ENCODE measurements around the gene PPP1CC.
"Not testable (repeated sequence)": the region's sequence is repeated elsewhere in the genome, so short reads cannot be mapped to it uniquely, and the experiment has no call there.

PPP1CC gene

DNA sequence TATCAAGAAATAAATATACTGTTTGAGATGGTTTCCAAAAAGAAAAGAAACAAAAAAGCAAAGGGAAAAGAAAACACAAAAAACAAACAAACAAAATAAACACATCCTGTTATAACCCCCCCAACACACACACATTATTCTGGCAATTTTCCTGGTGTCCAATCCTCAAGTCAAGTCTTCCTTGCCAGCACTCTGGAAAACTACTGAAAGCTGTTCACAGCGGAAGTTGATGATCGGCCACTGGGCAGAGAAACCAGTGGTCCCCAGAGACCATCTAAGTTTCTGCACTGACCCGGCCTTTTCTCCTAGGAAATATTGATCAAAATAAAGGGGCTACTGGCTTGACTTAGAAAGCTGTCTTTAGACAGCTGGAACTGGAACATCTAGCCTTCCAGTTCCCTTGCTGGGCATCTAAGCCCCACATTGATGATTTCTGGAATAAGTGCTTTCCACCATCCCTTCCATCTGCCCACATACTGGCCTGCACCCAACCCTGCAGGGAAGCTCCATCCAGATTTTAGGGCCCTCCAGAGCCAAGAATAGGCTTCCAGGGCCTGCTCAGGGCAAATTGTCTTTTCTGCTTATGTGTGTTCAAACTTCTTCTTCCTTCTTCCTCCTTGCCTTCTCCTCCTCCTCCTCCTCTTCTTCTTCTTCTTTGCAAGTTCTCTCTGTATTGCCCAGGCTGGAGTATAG, 11.6 kb upstream of the PPP1CC start:
- no peak for DNase-seq (ENCODE audit: low read depth)

DNA sequence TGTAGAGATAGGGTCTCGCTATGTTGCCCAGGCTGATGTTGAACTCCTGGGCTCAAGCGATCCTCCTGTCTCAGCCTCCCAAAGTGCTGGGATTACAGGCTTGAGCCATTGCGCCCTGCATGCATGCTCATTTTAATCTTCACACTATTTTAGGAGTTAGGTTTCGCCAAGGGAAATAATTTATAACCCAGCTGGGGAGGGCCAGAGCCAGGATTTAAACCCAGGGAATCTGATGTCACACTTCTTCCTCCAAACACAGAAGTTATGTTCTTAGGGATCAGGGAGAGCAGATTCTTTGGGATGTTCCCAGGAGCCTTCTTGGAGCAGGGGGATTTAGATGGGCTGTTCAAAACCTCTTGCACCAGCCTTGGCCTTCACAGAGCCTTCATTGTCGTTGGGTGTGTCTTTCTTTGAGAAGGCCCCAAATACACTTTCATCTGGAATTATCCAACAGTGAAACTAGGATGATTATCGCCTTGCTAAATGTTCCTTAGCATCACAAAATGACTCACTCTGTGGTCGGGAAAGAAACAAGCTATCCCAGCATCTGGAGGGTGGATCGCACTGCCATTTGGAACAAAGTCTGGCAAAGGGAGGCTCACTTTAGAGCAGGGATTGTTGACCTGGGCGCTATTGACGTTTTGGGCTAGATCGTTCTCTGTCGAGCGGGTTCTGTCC, 8.2 kb upstream of the PPP1CC start:
- no peak for DNase-seq (ENCODE audit: low read depth)

DNA sequence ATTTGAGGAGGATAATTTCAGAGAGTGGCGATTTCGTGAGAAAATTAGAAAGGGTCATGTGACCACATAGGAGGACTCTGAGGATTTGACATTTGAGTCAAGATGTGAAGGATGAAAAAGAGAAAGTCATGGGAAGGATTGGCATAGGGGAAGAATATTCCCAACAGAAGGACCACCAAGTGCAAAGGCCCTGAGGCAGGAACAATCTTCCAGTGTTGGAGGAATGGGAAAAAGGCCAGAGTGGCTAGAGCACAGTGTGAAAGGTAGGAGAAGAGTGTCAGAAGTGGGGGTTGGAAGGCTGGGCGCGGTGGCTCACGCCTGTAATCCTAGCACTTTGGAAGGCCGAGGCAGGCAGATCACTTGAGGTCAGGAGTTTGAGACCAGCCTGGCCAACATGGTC, 3.9 kb upstream of the PPP1CC start:
- no peak for DNase-seq (ENCODE audit: low read depth)

DNA sequence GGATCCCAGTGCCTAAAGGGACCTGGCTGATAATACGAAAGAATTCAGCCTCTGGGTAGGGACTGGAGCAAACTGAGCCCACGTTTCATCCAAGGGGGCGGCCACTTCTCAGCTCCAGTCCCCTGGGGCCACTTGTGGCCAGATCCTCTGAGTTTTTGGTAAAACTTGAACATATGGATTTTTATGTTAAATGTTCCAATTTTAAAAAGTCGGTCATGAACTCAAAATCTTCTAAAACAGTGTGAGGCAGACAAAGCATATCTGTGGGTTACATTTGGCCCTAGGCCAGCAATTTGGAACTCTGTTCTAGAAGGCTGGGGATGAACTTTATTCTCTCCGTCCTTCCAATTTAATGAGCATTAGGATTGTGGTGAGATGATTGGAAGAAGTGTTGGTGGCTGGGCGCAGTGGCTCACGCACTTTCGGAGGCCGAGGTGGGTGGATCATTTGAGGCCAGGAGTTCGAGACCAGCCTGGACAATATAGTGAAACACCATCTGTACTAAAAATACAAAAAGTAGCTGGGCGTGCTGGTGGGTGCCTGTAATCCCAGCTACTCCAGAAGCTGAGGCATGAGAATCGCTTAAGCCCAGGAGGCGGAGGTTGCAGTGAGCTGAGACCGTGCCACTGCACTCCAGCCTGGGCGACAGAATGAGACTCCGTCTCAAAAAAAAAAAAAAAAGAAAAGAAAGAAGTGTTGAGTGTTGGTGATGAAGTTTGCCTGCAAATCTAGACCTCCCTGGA, 3.0 kb upstream of the PPP1CC start:
- no peak for DNase-seq (ENCODE audit: low read depth)

DNA sequence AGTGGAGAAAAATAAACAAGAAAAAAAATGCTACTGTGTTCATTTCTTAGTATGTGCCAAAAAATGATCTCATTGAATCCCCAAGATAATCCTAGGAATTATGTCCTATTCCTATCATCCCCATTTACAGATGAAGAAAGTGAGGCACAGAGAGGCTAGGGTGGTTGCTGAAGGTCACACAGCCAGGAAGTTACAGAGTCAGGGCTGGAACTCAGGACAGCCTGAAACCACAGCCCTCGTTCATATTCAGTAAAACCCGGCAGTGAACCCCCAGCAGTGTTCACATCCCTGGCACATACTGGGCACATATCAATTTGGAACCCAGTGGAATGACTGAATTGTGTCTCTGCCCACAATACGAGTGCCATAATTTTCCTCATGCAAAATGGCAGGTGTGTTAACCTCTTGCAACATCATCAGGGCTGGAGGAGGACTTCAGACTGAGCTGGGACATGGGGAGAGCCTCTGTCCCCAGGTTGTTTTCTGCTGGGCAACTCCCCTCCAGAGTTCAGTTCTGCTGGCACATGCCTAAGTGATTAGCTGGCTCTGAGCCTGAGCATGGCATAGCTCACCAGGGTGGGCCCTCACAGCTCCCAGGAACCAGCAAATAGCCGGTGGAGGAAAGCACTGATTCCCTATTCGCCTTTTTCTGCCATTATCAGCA, 2.0 kb upstream of the PPP1CC start:
- no peak for DNase-seq (ENCODE audit: low read depth)

DNA sequence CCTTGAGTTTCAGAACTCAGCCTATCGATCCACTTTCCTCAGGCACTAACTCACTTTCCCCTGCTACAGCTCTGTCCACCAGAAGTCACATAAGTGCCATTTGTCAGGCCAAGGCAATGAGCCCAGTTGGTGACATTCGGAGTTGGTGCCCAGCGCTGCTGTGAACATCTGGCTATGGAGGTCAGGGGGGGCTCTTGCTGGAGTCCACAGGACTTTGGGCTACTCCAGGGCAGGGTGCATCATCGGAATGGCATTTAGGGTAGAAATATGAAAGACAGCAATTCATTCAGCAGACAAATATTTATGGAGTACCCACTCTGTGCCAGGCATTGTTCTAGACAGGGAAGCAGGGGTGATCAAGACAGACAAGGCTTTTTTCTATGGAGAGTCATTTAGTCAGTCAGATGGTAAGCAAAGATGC, 1.5 kb upstream of the PPP1CC start:
- DNase-seq (ENCODE audit: low read depth), result no peak

DNA sequence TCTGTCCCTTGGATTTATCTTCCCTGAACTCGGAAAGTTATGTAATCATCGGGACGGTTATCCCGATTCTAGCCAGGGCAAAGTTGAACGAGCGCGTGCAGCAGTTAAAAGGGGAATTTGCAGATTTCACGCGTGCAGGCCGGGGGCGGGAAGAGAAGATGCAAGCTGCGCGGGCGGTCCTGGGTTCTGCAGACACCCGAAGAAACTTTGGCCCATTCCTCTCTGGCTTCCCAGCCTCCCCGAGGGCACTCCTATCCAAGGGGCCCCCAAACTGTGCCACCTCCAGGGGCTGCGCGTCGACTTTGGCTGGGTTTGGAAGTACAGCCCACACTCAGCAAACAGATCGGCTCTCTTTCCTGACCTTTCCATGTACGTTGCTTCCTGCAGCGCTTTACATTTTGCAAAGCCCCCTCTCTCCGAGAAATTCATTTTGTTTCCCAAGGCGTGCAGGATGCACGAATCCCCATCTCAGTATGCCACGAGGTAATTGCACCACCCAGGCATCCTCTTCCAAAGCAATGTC, 941 bp upstream of the PPP1CC start:
- DNase-seq (ENCODE audit: low read depth), result no peak

DNA sequence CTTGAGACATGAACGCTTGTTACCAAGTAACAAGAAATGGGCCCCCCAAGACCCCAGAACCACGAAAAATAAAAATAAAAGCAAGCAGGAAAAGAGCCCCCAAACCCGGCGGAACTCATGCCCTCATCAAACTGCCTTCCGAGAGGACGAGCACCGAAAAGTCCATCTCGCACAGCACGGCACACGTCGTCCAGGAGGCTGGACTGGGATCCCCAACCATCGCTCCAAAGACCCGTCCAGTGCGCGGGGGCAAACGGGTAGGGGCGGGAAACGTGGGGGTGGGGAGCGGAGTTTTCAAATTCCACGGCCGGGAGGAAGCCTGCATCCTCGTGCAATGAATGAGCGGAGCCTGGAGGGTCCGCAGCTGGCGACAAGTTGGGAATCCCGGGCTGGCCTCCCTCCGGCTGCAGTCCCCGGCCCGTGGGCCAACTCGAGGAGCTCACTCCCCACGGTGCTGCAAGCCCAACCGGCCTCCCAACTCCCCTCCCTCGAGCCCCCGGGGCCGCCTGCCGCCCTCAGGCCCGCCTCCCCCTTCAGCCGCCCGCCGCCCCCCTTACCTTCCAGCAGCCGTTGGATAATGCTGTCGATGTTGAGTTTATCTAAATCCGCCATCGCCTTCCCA, 484 bp downstream of the PPP1CC start:
- no peak for DNase-seq (ENCODE audit: low read depth)

DNA sequence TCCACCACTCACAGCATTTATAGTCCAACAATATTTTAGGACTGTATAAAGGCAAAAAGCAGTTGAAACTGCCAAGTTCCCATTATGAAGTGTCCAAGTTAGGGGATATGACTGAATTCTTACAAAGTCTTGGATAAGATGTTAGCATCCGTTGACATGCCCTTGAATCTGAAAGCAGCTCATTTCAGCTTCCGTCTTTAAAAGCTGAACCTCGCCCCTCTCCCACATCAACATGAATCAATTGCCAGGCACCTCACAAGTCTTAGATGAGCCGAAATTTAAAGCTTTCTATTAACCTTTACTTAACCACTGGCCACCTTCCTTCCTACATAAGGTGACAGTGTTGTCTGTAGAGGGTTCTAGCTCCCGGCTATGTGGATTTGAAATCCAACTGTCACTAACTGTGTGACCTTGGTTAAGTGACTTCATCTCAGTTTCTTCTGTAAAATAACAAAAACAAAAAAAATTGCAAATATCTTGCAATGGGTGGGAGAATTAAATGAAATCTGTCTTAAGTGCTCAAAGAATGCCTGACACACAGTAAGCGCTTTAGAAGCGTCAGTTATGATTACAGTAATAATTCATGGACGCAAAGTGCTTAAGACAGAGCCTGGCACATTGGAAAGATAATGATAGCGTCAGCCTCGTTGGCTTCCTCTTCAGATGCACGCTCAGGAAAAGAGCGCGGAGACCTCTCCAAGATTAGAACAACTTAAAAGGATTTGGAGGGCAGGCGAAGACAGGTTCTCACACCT, 1.2 kb downstream of the PPP1CC start:
- DNase-seq (ENCODE audit: low read depth), result no peak

DNA sequence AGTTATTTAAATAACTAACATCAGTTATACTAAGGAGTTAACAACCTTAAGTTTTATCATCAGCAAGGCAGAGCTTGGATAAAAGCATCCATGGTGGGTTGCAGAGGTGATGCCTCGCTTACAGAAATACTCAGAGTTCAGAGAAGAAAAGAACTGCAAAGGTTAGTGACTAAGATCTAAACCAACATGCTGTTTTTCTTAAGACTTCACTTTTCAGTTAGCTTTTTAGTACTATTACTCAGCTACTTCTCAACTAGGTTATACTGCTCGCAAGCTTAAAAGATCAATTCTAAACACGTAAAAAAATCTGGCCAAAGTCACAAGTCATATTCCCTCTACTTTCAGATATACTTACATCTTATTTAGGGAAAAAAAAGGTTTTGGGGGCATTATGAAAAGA, 2.8 kb downstream of the PPP1CC start:
- DNase-seq (ENCODE audit: low read depth), result no peak

DNA sequence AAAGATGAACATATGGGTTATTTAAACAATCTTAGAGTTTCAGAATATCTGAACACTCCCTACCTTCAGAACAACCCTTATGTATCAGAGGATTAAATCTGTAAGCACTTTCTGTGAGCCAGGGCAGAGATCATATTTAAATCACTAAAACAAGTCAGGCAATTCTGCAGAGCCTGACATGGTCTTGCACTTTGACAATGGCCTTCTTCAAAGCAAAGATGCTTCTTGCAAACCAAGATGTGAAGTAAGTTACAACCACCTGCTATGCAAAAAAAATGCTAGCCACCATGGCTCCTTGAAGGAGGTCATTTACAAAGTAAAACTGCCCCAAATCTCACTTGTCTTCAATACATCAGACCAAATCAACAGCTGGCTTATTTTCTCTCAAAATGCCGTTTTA, 3.2 kb downstream of the PPP1CC start:
- no peak for DNase-seq (ENCODE audit: low read depth)

DNA sequence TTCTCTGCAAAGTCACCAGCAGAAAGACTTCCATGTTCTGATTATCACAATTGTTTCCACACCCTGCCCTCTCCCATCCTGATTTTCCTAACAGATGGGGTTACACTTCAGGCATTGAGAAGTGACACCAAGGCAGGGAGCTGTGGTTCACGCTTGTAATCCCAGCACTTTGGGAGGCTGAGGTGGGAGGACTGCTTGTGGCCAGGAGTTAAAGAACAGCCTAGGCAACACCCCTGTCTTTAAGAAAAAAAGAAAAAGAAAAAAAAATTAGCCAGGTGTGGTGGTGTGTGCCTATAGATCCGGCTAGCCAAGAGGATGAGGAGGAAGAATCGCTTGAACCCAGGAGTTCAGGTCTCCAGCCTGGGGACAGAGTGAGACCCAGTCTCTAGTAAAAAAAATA, 5.2 kb downstream of the PPP1CC start:
- no peak for DNase-seq (ENCODE audit: low read depth)

DNA sequence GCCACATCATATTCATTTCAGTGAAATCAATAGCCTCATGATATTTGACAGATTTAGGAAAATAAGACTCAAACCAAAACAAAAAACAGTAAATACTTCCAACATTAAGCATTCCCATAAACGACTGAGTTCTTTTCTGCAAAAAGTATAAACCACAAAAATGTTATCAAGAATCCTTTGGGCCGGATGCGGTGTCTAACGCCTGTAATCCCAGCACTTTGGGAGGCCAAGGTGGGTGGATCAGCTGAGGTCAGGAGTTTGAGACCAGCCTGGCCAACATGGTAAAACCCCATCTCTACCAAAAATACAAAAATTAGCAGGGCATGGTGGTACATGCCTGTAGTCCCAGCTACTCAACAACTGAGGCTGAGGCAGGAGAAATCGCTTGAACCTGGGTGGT, 5.7 kb downstream of the PPP1CC start:
- DNase-seq (ENCODE audit: low read depth), result not testable (repeated sequence)

DNA sequence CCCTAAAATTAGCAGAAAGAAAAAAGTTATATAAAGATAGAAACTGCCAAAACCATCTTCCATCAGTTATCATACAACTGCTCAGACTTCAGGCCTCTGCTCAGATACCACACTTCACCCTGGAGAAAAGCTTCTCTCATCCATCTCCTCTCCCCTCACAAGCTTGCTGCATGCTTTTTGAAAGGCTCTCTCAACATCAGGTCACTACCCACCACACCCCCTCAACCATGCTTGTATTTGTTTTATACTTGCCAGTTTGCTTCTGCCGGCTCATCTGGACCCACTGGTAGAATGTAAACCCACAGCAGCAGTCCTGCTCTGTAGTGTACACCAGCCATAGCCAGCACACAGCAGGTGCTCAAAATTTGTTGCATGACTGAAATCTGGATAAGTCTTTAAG, 8.8 kb downstream of the PPP1CC start:
- DNase-seq (ENCODE audit: low read depth), result no peak

DNA sequence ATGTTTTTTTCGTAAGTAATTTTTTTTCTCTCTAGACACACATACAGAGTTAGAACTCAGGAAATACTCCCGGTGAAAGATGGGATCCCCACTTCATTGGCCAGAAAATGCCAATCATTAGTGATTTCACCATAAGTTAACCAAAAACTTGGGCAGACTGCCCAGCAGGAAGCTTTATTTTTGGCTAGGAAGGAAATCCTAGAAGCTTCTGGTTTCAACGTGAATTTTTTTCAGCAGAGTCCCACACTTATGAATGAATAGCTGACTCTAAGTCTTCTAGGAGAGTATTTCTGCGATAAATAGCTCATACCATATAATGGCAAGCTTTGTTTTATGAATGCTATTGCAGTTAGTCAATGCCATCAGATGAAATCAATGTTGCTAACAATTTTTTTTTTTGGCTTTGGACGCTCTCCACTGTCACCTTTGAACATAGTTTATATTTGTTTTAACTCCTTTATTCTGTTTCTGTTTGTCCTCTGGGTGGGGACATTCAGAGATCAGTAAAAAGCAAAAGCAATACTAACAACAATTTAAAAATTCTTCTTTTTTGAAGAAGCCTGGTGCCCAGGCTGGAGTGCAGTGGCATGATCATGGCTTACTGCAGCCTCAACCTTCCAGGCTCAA, 9.5 kb downstream of the PPP1CC start:
- no peak for DNase-seq (ENCODE audit: low read depth)

DNA sequence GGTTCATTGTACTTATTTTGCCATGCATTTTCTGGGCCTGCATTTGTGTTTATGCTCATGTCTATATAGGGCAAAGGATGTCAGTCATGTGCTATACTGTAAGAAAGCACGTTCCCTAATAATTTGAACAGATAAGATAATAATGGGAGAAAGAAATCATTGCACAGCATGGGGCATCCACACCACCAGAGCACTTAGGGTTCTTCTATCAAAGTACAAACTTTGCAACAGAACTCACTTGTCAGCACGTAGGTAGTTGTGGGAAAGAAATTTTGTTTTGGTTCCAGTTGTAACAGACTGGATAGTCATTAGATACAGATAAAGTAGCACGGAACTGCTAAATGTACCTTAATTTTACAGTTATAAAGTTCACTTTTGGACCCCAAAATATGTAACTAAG, 10.1 kb downstream of the PPP1CC start:
- no peak for DNase-seq (ENCODE audit: low read depth)

DNA sequence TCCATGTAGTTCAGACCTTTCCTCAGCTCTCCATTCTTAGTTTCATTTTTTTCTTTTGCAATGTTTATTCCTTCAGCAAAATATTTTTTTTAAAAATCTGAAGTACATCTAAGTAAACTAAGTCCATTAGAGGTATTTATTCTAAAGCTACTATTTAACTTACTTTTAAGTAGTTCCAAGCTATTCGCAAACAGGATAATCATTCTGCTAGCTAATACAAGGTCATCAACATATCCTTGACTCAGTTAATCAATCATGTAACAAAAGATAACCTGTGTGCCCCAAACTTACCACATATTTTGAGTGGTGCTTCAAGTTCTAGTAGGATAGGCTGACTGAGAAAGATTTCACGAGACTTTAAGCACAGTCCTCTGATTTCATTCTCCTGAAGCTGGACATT, 11.2 kb downstream of the PPP1CC start:
- DNase-seq (ENCODE audit: low read depth), result no peak

DNA sequence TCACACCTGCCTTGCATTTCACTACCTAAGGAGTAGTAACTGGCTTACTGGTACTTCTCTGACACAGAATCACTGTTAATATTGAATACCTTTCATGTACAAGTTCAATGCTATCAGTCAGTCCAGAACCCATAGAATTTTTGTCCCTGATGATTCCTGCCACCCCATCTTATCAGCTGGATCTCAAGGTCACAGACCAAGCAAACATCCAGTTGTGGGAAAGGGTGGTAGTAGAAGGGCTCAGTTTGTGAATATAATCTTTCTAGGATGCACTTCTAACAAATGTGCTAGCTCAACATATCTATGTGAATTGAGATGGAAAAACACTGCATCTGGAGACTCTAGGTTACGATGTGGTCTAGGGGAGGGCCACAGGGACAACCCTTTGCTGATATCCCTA, 14.1 kb downstream of the PPP1CC start:
- no peak for DNase-seq (ENCODE audit: low read depth)

DNA sequence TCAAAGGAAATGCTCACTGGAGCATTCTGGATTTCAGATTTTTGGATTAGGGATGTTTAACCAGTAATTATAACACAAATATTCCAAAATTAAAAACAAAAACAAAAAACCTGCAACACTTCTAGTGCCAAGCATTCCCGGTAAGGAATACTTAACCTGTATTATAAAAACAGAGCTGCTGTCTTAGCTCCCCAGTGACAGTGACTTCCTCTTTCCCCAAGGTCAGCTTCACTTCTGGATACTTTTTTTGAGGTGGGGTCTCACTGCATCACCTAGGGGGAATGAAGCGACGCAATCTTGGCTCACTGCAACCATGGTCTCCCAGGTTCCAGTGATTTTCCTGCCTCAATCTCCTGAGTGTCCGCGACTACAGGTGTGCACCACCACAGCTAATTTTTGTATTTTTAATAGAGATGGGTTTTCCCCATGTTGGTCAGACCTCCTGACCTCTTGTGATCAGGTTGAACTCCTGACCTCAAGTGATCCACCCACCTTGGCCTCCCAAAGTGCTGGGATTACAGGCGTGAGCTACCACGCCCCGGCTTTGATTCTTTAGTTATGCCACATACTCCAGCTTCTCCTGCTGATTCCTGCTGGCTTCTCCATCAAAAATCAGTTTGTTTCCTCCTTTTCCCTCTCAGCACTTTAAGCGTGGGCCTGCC, 15.9 kb downstream of the PPP1CC start:
- no peak for DNase-seq (ENCODE audit: low read depth)

DNA sequence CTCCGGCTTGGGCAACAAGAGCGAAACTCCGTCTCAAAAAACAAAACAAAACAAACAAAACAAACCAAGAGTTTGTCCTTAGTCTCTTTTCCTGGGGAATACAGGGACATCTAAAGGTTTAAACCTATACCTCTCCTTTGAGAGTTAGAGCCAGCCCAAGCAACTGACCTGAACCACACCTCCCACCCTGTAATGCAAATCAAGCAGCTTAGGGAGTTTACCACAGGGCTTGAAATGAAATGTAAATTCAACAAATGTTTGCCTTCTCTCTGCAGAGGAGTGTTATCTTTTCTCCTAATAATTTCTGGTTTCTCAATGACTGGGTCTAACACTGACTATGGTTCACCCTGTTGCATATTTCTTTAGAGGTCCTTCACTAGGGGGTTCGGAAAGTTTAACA, 16.7 kb downstream of the PPP1CC start:
- no peak for DNase-seq (ENCODE audit: low read depth)

Data from stimulated activated CD4-positive, alpha-beta T cell treated with anti-CD3 and anti-CD28 coated beads, Interleukin-2, amount 100 ng/mL, for 4 hours (primary cell).